ENCODE measurements around the gene LMBRD1.
"Not testable (repeated sequence)": the region's sequence is repeated elsewhere in the genome, so short reads cannot be mapped to it uniquely, and the experiment has no call there.

Gene LMBRD1

DNA sequence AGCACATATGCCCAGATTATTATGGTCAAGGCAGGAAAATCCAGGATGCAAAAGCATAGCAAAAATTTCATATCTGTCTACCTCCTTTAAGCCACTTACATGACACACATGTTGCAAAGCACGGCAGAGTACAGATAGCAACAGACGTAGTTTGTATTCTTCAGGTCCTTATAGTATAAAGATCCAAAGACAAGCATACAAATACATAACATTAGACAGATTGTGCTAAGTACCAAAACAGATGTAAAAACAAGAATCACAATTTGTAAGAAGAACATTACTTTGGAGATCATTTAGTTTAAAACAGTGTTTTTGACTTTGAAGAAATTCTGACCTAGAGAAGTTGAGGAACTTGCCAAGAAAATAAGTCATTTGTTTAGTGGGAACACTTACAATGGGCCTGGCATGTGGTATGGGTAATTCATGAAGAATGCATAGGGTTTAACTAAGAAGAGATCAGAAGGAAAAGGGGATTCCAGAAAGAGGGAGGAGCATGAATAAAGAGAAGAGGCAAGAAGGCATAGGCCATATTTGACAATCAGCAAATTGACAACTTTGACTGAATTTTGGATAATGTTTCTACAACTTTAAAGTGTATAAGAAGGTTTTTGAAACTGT is 30.6 kb upstream of the LMBRD1 start:
- no peak for DNase-seq (ENCODE audit: low read depth)
- H3K4me3 ChIP-seq (ENCODE audit: low read depth, low read length), result no peak overlapping the region
- TF ChIP-seq, protein P1, sequence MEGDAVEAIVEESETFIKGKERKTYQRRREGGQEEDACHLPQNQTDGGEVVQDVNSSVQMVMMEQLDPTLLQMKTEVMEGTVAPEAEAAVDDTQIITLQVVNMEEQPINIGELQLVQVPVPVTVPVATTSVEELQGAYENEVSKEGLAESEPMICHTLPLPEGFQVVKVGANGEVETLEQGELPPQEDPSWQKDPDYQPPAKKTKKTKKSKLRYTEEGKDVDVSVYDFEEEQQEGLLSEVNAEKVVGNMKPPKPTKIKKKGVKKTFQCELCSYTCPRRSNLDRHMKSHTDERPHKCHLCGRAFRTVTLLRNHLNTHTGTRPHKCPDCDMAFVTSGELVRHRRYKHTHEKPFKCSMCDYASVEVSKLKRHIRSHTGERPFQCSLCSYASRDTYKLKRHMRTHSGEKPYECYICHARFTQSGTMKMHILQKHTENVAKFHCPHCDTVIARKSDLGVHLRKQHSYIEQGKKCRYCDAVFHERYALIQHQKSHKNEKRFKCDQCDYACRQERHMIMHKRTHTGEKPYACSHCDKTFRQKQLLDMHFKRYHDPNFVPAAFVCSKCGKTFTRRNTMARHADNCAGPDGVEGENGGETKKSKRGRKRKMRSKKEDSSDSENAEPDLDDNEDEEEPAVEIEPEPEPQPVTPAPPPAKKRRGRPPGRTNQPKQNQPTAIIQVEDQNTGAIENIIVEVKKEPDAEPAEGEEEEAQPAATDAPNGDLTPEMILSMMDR (IDR thresholded peaks at IDR 0.05; ENCODE audit: insufficient read depth, low read depth, low read length, missing control alignments), result no peak

DNA sequence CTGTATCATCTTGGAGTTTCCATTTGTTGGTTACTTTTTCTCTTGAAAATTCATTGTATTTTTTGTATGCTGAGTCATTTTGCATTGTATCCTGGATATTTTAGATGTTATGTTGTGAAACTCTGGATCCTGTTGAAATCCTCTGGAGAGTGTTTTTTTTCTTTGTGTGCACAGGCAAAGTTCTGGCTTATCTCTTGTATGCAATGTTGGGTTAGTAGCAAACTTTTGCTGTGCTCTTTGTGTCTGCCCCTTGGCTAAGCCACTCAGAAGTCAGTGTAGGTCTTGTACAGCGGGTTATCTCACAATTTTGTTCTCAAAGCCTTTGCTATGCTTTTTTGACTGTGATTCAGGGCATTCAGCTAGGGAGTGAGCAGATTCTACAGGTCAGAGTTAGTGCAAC is 29.1 kb upstream of the LMBRD1 start:
- TF ChIP-seq, protein P1 (IDR thresholded peaks at IDR 0.05; ENCODE audit: insufficient read depth, low read depth, low read length, missing control alignments), result no peak

DNA sequence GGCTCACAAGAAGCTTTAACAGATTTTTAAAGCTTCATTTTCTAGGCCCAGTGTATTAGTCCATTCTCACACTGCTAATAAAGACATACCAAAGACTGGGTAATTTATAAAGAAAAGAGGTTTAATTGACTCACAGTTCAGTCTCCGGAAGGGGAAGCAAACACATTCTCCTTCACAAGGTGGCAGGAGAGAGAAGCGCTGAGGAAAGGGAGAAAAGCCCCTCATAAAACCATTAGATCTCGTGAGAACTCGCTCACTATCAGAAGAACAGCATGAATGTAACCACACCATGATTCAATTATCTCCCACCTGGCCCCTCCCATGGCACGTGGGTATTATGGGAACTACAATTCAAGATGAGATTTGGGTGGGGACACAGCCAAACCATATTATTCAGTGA is 27.5 kb upstream of the LMBRD1 start:
- not testable (repeated sequence) for H3K4me3 ChIP-seq (ENCODE audit: low read depth, low read length); DNase-seq (ENCODE audit: low read depth)

More for the DNA sequence above, 29.1 kb upstream of the LMBRD1 start:
- no peak for DNase-seq (ENCODE audit: low read depth)
- H3K4me3 ChIP-seq (ENCODE audit: low read depth, low read length), result no peak overlapping the region

DNA sequence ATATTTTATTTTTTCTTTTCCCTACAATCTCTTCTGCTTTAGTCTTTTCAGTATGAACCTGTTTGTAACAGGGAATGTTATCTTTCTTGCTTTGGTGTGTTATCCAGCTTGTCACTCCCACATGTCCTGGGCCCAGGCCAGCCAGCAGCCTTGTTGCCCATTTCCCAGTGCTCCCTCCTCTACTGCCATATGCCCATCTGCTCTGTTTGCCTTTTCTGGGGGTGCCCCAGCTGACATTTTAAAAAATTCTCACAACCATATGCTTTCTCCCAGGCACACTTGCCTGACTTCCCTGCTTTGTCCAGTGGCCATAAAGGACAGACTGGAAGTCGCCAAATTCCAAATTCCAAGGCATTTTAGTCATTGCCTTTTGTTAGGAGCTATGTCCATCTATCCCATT is 23.6 kb upstream of the LMBRD1 start:
- no peak for DNase-seq (ENCODE audit: low read depth)
- TF ChIP-seq, protein P1 (IDR thresholded peaks at IDR 0.05; ENCODE audit: insufficient read depth, low read depth, low read length, missing control alignments), result no peak
- no peak overlapping the region for H3K4me3 ChIP-seq (ENCODE audit: low read depth, low read length)

DNA sequence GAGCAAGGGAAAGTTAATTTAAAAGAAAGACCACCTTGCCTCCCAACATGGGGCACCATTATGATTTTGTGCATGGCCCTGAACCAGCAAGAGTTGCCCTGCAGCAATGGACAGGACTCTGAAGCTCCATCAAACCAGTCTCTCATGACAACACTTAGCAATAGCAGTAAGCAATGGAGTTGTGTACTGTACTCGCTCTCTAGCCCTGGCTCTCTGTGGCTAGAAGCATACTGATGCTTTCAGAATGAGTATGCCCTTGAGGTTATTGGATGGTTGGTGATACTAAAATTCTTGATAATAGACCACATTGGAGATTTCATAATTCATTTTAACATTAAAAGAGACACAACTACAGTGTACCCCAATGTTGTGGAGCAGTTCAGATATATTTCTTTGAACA is 23.2 kb upstream of the LMBRD1 start:
- no peak overlapping the region for H3K4me3 ChIP-seq (ENCODE audit: low read depth, low read length)
- TF ChIP-seq, protein P1 (IDR thresholded peaks at IDR 0.05; ENCODE audit: insufficient read depth, low read depth, low read length, missing control alignments), result no peak
- no peak for DNase-seq (ENCODE audit: low read depth)

DNA sequence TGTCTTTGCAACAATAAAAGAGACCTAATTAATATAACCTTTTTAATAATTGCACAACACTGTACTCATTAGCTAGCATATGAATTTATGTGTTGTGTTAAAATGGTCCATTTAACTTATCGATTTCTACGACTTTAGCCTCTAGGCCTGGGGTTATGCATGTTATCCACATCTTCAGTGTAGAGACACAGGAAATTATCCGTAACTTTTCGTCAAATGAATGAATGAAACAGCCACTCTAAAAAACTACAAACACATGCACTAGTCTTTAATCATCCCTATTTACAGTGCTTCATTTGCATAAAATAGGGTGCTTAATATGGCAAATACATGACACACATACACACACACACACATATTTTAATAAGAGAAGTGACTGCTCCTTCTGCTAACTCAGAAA is 22.3 kb upstream of the LMBRD1 start:
- TF ChIP-seq, protein P1 (IDR thresholded peaks at IDR 0.05; ENCODE audit: insufficient read depth, low read depth, low read length, missing control alignments), result no peak
- no peak overlapping the region for H3K4me3 ChIP-seq (ENCODE audit: low read depth, low read length)
- DNase-seq (ENCODE audit: low read depth), result no peak

DNA sequence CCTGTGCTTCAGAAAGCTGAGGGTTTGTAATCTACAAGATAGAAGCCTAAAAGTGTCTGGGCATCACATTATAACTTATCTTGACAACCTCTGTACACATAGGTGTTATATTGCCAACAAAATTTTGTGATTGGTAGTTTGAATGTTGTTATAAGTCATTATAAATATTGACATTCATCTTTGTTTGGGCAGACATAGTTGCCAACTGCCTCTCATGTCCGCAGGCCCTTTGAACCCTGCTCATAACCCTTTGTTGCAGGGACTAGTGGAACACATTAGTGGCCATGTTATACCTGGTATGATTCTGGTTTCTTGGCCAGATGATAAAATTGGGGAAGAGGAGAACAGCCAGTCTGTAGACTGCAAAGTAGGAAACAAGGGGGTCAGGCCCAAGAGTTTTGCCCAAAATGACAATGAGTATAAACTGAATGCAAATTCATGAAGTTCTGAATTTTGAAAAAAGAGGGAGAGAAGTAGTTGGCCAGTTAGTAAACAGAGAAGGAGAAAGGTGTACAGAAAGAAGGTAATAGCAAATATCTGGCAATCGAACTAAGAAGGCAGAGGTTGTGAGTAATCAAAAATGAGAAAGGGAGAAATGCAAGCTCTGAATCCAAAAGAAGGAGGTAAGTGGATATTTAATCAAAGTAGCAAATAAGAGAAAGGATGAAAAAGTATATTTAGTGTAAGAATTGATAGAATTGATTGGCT is 21.6 kb upstream of the LMBRD1 start:
- no peak for DNase-seq (ENCODE audit: low read depth)
- H3K4me3 ChIP-seq (ENCODE audit: low read depth, low read length), result no peak overlapping the region
- TF ChIP-seq, protein P1 (IDR thresholded peaks at IDR 0.05; ENCODE audit: insufficient read depth, low read depth, low read length, missing control alignments), result no peak
